SK-N-MC (cell line): ENCODE measurements around the gene PRG3.

Source experiments
- EZH2 ChIP-seq: fragments of 200-600 bp; sonication (generic); IDR thresholded peaks from one replicate; pipeline ENCODE4 v1.6.1; 2017; ENCODE audit warnings: antibody characterized with exemption
- FOXP2 ChIP-seq: optimal IDR thresholded peaks from 2 replicates; pipeline ENCODE3; 2011; ENCODE audit warnings: mild to moderate bottlenecking, moderate library complexity; ENCODE audit not compliant: insufficient read depth; ENCODE audit errors: extremely low read length, control extremely low read depth

DNA sequence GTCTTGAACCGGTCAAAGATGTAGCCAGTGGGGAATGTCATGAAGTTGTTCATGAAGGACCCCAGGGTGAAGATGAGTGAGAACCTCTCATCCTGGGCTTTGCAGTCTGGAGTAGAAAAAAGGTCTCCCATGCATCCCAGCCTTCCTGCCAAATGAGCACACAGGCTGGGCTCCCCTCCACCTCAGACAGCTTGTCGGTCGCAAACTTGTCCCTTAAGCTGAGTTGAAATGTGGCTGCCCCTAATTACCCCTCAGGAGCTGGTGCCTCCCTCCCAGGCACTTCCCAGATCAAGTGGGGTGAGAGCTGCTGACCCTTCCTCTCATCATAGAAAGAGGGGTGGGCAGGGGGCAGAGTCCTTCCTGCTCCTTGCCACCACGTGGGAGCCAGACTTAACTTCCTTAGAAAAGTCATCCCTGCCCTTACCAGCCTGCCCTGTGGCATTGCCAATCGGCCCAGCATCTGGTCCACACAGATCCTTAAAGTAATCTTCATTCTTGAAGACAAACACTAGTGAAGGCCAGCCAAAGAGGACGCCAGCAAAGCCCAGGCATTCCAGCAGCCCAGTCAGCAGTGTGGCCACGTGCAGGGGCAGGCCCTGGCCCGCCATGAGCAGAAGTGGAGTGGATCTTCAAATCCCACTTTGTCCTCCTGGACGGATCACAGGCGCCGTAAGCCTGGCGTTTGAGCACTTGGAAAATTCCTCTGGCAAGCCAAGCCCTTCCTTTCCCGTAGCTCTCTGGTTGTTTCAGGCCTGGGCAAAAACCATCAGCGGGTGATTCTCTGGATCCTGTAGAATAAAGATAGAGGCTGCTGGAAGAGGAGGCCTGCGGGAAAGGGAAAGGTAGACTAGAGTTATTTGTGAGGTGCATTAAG, 44.9 kb upstream of the PRG3 start:
- no peak for TF ChIP-seq EZH2
- no peak for TF ChIP-seq FOXP2
